GM12872 (cell line): ENCODE results near the gene ASB5.

ENCODE experiments used
- CTCF ChIP-seq: IDR thresholded peaks from 3 replicates; pipeline ENCODE4 v1.5.1; 2011; ENCODE audit warnings: low read depth, mild to moderate bottlenecking, low read length, moderate library complexity; ENCODE audit not compliant: insufficient read depth

ASB5 gene

GRCh38 chr4:176303938-176304337 is 34.9 kb upstream of the ASB5 start:
- TF ChIP-seq CTCF = no peak

GRCh38 chr4:176302283-176303275 is 33.6 kb upstream of the ASB5 start:
- no peak for TF ChIP-seq CTCF

GRCh38 chr4:176300565-176300964 is 31.5 kb upstream of the ASB5 start:
- TF ChIP-seq CTCF = no peak

- no peak for TF ChIP-seq CTCF
Measured at GRCh38 chr4:176300036-176300435, 31.0 kb upstream of the ASB5 start.

GRCh38 chr4:176298664-176299063 is 29.6 kb upstream of the ASB5 start:
- TF ChIP-seq CTCF = no peak

- TF ChIP-seq CTCF = no peak
Measured at GRCh38 chr4:176293660-176294059, 24.6 kb upstream of the ASB5 start.

GRCh38 chr4:176292920-176293319 is 23.9 kb upstream of the ASB5 start:
- no peak for TF ChIP-seq CTCF
